Keratinocyte (primary cell): ENCODE results near the gene CINP. TPM values are rescaled to one million over a fixed set of nuclear protein-coding genes. Genes with fewer than 3 reads are reported as not detected.

ENCODE experiments used
- DNase-seq: peaks from one replicate; pipeline ENCODE4 v3.0.0-alpha.2; 2011; ENCODE audit warnings: low read depth, missing footprints, low spot score
- FAIRE-seq: peaks from 2 replicates; lab custom pipeline; 2011; peaks lifted over from hg19 to GRCh38; lab: Jason Lieb, UNC
- H2AFZ ChIP-seq: 2 replicates; pipeline ENCODE4 v1.6.0; 2012; ENCODE audit warnings: low read length, control low read depth, inconsistent platforms; ENCODE audit not compliant: control insufficient read depth
- H3K27ac ChIP-seq: 2 replicates; pipeline ENCODE4 v1.5.1; 2011; ENCODE audit warnings: low read length; ENCODE audit not compliant: control insufficient read depth, insufficient read depth
- H3K27me3 ChIP-seq: 3 replicates; pipeline ENCODE4 v1.6.0; 2011; ENCODE audit warnings: low read length; ENCODE audit not compliant: control insufficient read depth, insufficient read depth; ENCODE audit errors: extremely low read depth
- H3K36me3 ChIP-seq, 2 experiments: 2 replicates in 1 of 2; 3 replicates in 1 of 2; pipeline ENCODE4 v1.5.1; 2011; ENCODE audit warnings: low read length in 2 of 2, mild to moderate bottlenecking in 1 of 2; ENCODE audit not compliant: control insufficient read depth in 2 of 2, insufficient read depth in 2 of 2; ENCODE audit errors: extremely low read depth in 1 of 2
- H3K4me1 ChIP-seq: 3 replicates; pipeline ENCODE4 v1.5.1; 2011; ENCODE audit warnings: low read length; ENCODE audit not compliant: control insufficient read depth, insufficient read depth; ENCODE audit errors: extremely low read depth
- H3K4me2 ChIP-seq: 3 replicates; pipeline ENCODE4 v1.6.0; 2011; ENCODE audit warnings: low read depth, low read length; ENCODE audit not compliant: control insufficient read depth, insufficient read depth; ENCODE audit errors: extremely low read depth
- H3K4me3 ChIP-seq, 3 experiments: fragments of 200-600 bp in 1 of 3; sonication (generic) in 1 of 3; 2 replicates in 2 of 3; 3 replicates in 1 of 3; pipeline ENCODE4 v1.5.1; 2011 to 2016; ENCODE audit warnings: low read length in 3 of 3, mild to moderate bottlenecking in 3 of 3, control low read depth in 2 of 3, inconsistent platforms in 1 of 3, low read depth in 1 of 3, mixed read lengths in 1 of 3, mixed run types in 1 of 3, moderate library complexity in 1 of 3; ENCODE audit not compliant: control insufficient read depth in 2 of 3, insufficient read depth in 2 of 3; ENCODE audit errors: extremely low read depth in 1 of 3
- H3K79me2 ChIP-seq: 2 replicates; pipeline ENCODE4 v1.6.0; 2012; ENCODE audit warnings: low read length; ENCODE audit not compliant: control insufficient read depth, insufficient read depth
- H3K9ac ChIP-seq: 3 replicates; pipeline ENCODE4 v1.6.0; 2011; ENCODE audit warnings: low read length; ENCODE audit not compliant: control insufficient read depth, insufficient read depth; ENCODE audit errors: extremely low read depth
- H3K9me1 ChIP-seq: 3 replicates; pipeline ENCODE4 v1.6.0; 2011; ENCODE audit warnings: low read length; ENCODE audit not compliant: control insufficient read depth, insufficient read depth; ENCODE audit errors: extremely low read depth
- H3K9me3 ChIP-seq: 2 replicates; pipeline ENCODE4 v1.5.1; 2012; ENCODE audit warnings: low read depth, low read length; ENCODE audit not compliant: control insufficient read depth
- H4K20me1 ChIP-seq: 3 replicates; pipeline ENCODE4 v1.6.0; 2011; ENCODE audit warnings: low read length; ENCODE audit not compliant: control insufficient read depth, insufficient read depth; ENCODE audit errors: extremely low read depth
- EZH2 ChIP-seq: IDR thresholded peaks from one replicate; pipeline ENCODE4 v1.6.1; 2012; ENCODE audit warnings: inconsistent platforms, mild to moderate bottlenecking, low read length, moderate library complexity
- dilution Hi-C: fragments of 300-500 bp; cut with MboI; formaldehyde crosslinking; loops from one replicate; pipeline ENCODE4 v1.7.0; 2020; ENCODE audit warnings: low sequenced_read_pairs; ENCODE audit not compliant: extremely low pct_ligation_motif_present
- polyA plus RNA-seq, 5 experiments: library from polyadenylated mRNA; depleted of rRNA in 3 of 5; stranded (reverse) in 3 of 5; stranded (forward) in 1 of 5; unstranded in 1 of 5; fragments of >200 nt; gene quantifications; 1 replicate in 1 of 5; 2 replicates in 3 of 5; 3 replicates in 1 of 5; pipeline versions ENCODE4 v1.2.1 to v1.2.3, GENCODE V29; 2011 to 2012; ENCODE audit warnings: missing spikeins in 2 of 5, low read depth in 1 of 5, low replicate concordance in 1 of 5
- TF ChIP-seq, protein P1 (sequence below), 3 experiments: IDR thresholded peaks in 1 of 3; conservative IDR thresholded peaks in 1 of 3; optimal IDR thresholded peaks in 1 of 3; 2 replicates in 2 of 3; 3 replicates in 1 of 3; pipeline versions ENCODE3 to v1.5.1; 2011; ENCODE audit warnings: low read length in 3 of 3, mild to moderate bottlenecking in 3 of 3, moderate library complexity in 2 of 3, control low read depth in 1 of 3, inconsistent platforms in 1 of 3; ENCODE audit not compliant: insufficient read depth in 2 of 3; ENCODE audit errors: extremely low read depth in 1 of 3

The CINP gene
- polyA plus RNA-seq, 1 donor (not counting 4 experiments of a cell fraction or from before 2014, with no cell fraction given): 49.3 TPM

DNA sequence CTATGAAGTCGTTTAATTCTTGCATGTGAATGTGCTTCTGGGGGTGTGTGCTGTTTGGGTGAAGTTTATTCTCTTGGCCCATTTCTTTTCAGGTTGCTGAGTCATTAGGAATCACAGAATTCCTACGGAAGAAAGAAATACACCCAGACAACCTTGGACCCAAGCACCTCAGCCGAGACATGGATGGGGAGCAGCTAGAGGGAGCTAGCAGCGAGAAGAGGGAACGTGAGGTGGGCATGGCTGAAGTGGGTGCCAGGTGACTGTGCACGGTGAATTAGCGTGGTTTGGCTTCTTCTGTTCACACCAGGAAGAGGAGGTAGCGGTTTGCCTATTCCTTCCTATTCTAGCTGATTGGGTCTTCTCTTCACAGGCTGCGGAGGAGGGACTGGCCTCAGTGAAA, 24.0 kb downstream of the CINP start:
- H2AFZ ChIP-seq: no peak overlapping the region
- FAIRE-seq: no peak
- TF ChIP-seq, protein P1, sequence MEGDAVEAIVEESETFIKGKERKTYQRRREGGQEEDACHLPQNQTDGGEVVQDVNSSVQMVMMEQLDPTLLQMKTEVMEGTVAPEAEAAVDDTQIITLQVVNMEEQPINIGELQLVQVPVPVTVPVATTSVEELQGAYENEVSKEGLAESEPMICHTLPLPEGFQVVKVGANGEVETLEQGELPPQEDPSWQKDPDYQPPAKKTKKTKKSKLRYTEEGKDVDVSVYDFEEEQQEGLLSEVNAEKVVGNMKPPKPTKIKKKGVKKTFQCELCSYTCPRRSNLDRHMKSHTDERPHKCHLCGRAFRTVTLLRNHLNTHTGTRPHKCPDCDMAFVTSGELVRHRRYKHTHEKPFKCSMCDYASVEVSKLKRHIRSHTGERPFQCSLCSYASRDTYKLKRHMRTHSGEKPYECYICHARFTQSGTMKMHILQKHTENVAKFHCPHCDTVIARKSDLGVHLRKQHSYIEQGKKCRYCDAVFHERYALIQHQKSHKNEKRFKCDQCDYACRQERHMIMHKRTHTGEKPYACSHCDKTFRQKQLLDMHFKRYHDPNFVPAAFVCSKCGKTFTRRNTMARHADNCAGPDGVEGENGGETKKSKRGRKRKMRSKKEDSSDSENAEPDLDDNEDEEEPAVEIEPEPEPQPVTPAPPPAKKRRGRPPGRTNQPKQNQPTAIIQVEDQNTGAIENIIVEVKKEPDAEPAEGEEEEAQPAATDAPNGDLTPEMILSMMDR (optimal IDR thresholded peaks at IDR 0.05 in 1 of 3, IDR thresholded peaks at IDR 0.05 in 1 of 3, conservative IDR thresholded peaks at IDR 0.05 in 1 of 3; ENCODE audit: extremely low read depth in 1 of 3, insufficient read depth in 2 of 3, low read length in 3 of 3): no peak
- no peak for TF ChIP-seq EZH2
- H4K20me1 ChIP-seq: no peaks in the 10 kb centered on the region
- no peak overlapping the region for H3K27ac ChIP-seq
- H3K9me3 ChIP-seq: no peaks in the 10 kb centered on the region
- dilution Hi-C loops: no loop called here
- no peaks in the 10 kb centered on the region for H3K9me1 ChIP-seq
- no peaks in the 10 kb centered on the region for H3K27me3 ChIP-seq
- no peak for DNase-seq
- no peak overlapping the region for H3K4me3 ChIP-seq
- no peak overlapping the region for H3K9ac ChIP-seq
- no peak overlapping the region for H3K4me2 ChIP-seq
- no peaks in the 10 kb centered on the region for H3K79me2 ChIP-seq
- peaks cover 8 to 12% of the 10 kb centered on the region in 2 experiments for H3K36me3 ChIP-seq
- no peaks in the 10 kb centered on the region for H3K4me1 ChIP-seq

DNA sequence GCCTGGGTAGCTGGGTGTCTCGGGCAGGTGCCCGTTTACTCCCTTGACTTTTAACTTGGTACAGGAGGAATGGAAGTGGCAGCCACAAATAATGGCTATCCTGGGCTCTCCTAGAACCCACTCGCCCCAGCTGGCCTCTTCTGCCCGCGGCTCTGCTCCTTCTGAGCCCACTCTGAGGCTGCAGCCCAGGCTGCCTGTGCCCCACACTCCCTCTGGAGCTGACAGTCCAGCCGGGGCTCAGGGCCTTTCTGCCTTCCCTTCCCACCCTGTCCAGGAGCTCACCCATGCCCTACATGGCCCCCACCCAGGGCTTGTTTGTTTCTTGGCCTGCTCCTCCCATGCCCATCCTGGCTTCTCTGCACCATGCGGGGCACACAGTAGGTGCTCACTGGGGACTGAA, 27.5 kb downstream of the CINP start:
- Histone ChIP-seq H3K4me3 (no peak overlapping the region), H3K9ac (no peak overlapping the region), H3K4me1 (no peaks in the 10 kb centered on the region), H3K27ac (no peak overlapping the region), H3K27me3 (no peaks in the 10 kb centered on the region), H3K9me3 (no peaks in the 10 kb centered on the region), H2AFZ (no peak overlapping the region), H3K9me1 (no peaks in the 10 kb centered on the region), H3K4me2 (no peak overlapping the region), H3K36me3 (peaks cover 10 to 11% of the 10 kb centered on the region in 2 experiments), H4K20me1 (no peaks in the 10 kb centered on the region), H3K79me2 (no peaks in the 10 kb centered on the region)
- dilution Hi-C loops: no loop called here
- FAIRE-seq: no peak
- TF ChIP-seq, protein P1 (optimal IDR thresholded peaks at IDR 0.05 in 1 of 3, IDR thresholded peaks at IDR 0.05 in 1 of 3, conservative IDR thresholded peaks at IDR 0.05 in 1 of 3; ENCODE audit: extremely low read depth in 1 of 3, insufficient read depth in 2 of 3, low read length in 3 of 3): no peak
- no peak for TF ChIP-seq EZH2
- no peak for DNase-seq
